GM18873 (cell line): ENCODE results near the gene PHLPP1.
"Not testable (repeated sequence)": the region's sequence is repeated elsewhere in the genome, so short reads cannot be mapped to it uniquely, and the experiment has no call there.

ENCODE experiments used
- ATAC-seq: cut with Tn5 transposase; IDR thresholded peaks from one replicate; pipeline ENCODE4 v1.9.1; 2021; ENCODE audit warnings: mild to moderate bottlenecking, moderate library complexity, moderate number of reproducible peaks; ENCODE audit not compliant: unreplicated experiment, low FRiP score

The PHLPP1 gene

DNA sequence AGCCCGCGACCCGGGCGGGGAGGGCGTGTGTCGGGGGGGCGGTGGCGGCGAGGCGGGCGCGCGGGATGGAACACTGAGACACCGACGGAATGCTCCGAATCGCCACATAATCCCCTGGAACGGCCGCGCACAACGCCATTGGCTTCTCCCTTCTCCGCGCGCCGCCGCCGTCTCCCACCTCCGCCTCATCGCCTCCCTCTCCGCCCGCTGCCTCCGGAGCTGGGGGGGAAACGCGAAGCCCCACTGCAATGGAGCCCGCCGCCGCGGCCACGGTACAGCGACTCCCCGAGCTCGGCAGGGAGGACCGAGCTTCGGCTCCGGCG is at the start of gene PHLPP1:
Gene PHLPP1 (plus strand): TSS at position 106 of the 323 bp plus-strand sequence. CDS start 143 bp downstream, at position 249.
- peak; percentile 2 for ATAC-seq

DNA sequence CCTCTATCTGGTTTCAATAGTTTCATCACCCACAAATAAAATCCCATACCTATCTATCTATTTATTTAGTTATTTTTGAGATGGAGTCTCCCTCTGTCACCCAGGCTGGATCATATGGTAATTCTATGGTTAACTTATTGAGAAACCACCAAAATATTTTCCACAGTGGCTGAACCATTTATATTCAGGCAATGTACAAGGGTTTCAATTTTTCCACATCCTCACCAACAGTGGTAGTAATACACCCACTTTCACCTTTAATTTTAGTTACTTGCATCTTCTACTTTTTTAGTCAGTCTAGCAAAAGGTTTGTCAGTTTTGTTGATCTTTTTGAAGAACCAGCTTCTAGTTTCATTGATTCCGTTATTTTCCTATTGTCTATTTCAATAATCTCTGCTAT is 46.1 kb upstream of the PHLPP1 start:
- no peak for ATAC-seq

DNA sequence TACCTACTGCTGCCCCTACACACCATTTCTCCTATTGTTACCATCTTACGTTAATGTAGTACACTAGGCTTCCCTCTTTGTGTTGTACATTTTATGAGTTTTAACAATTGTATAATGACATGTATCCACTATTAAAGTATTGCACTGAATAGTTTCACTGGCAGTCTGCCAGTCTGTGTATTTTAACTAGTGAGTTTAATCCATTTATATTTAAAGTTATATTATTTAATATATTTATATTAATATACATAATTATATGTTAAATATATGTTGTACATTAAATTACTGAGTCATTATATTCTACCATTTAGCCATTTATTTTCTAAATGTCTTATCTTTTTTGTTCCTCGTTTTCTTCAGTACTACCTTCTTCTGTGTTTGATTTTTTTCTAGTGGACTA is 44.8 kb upstream of the PHLPP1 start:
- ATAC-seq, result no peak

DNA sequence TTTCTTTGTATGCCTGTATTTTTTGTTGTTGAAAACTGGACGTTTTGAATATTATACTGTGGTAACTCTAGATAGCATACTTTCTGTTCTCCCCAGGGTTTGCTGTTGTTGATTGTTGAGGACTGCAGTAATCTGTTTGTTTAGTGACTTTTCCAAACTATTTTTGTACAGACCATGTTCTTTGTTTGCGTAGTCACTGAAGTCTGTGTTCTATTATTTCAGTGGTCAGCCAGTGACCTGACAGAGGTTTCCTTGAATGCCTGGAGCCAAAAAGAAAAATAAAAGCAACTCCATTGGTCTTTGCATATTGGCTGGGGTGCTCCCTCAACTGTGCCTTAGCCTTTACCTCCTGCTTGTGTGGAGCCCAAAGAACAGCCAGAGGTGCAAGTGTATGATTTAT is 42.7 kb upstream of the PHLPP1 start:
- ATAC-seq, result no peak

DNA sequence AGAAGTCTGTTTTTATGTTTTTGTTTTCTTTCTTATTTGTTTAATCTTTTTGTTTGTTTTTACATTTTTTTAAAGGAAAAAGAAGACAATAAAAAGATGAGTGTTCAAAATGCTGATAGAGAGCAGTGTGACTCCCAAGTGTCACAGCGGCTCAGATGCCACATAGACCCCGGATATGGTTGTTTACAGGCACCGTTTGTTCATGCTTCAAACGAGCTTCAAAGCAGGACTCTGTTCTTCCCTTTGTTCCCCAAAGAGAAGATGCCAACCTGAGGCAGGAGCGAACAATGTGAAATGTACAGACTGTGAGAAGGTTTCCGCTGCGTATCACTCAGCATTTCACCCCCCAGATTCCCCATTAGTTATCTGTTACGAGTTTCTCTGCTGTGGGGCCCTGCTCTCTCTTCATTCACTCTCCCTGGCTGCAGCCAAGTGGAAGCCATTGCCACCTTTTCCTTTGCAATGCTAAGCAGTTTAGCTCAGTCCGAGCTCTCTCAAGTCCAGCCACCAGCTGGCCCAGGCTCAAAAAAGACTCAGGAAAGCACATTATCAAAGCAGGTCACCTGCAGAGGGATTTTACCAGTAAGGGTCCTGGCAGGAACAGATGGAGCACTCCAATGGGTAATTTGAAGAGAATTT is 36.4 kb upstream of the PHLPP1 start:
- ATAC-seq, result no peak

DNA sequence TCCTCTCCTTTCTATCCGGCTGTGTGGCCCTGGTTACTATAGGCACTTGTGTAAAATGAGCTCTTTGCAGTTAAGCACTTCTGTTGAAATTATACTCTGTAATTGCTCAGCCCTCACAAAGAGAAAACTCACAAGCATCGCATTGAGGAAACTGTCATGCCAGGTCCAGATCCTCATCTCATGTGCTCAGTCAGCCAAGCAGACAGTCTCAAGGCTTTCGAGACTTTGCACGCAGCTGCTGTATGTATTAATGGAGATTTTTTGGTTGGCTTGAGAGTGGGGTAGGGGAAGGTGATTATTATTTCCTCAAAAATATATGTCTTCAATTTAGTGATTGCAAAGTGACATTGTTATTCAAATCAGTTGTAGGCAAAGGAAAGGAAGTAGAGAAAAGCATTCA is 33.0 kb upstream of the PHLPP1 start:
- ATAC-seq, result no peak

DNA sequence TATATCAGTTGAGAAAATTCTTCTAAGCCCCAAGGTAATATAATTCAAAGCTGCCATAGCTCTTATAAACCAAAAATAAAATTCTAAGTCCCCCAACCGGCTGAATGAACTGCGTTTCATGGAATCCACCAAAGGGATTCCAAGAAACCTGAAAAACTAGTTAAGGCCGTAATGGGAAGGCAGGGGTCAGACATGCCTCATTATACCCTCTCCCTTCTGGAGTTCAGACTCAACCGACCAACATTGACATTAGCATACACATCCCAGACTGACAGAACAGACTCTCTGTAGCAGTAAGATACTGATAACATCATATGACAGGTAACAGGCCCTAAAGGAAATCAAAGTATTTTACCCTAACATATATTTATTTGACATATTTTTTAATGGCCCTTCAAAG is 31.4 kb upstream of the PHLPP1 start:
- no peak for ATAC-seq

DNA sequence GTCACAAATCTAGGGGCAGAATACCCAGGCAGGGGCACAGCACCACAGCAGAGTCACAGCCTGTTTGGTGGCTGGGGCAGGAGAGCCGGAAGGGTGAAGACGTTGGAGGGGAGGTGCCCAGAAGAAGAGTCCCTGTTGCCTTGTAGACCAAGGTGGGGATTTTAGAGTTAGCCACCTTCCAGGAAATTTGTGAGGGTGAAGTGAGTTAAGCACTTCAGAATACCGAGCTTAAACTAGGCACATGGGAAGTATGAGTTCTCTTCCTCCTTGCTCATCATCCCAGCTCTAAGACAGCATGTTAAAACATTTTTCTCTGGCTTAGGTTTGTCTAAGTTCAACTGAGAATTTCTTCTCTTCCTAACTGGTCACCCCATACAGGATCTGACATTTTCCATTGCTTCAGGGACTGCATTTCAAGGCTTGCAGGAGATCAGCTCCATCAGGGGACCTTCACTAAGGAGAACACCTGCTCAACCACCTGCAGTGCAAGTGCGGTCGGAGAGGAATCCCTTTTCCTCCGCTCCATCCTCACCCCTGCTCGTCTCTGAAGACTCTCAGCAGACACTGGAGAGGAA is 26.5 kb upstream of the PHLPP1 start:
- no peak for ATAC-seq

DNA sequence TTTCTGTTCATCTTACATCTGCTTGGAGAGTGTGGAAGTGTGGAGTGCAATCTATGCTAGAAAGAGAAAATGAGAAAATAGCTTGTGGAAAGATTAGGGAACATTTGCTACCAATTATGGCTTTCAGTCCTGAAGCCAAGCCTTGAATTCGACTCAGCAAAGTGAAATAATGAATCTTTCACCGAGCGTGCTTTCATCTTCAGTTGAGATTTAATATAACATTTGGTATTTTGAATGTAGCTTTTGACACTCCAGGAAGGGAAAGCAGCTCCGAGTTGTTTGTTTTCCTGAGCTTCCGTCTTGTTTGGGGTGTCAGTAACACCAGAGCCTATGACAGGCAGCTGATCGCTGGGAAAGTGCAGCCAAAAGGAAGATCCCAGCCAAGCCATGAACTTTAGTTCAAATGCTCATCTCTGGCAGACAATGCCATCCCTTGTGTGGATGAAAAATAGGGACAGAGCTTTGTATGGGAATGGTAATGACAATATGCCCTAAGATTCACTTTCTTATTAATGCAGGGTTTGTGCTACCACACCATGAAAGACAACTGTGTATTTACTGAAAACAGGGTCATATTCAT is 25.0 kb upstream of the PHLPP1 start:
- no peak for ATAC-seq

DNA sequence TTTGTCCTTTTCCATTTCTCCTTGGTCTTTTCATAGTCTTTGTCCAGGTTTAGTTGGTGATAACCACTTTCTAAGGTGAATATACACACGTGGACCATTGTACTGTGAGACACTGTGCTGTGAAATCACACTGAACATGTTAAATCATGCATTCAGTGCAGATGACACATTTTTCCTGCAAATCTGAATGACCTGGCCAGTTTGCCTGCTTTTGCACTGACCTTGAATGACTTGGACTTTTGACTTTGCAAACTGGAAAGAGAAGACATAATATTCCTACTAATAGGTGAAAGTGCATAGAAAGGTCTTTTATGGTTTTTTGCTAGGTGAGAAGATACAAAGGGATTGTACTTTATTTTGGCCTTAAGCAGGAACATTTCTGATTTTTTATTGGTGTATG is 21.7 kb upstream of the PHLPP1 start:
- no peak for ATAC-seq

DNA sequence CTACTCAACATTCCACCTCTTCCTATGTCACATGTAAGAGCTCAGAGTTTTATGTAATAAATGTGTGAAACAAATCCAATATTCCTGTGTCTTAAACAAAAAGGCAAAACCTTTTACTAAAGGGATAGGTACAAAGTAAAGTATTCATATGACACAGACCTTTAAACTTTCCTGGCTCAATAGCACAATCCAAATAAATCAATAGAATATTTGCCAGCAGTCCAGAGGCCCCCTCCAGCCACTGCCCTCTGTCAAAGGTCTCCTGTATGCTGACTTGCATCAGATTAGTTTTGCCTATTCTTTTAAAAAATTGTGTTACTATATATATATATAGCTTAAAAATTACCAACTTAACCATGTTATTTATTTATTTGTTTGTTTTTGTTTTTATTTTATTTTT is 17.7 kb upstream of the PHLPP1 start:
- ATAC-seq, result no peak

DNA sequence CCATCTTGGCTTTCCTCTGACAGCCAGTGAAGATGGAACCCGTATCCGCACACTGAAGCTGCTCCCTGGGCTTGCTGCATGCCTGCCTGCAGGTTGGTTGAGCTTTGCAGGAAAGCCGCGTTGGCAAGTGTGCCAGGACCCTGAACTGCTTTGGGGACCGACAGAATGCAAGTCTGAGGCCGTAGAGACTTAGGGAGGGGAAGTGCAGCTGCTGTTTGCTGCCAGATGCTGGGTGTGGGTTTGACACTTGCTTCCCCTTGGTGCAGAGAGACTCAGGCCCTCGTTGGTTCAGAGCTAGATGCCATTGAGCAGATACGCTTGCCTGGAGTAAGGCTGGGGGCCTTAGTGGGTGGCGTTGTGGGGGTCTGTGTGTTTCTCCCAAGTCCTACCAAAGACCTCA is 13.1 kb upstream of the PHLPP1 start:
- ATAC-seq, result no peak

DNA sequence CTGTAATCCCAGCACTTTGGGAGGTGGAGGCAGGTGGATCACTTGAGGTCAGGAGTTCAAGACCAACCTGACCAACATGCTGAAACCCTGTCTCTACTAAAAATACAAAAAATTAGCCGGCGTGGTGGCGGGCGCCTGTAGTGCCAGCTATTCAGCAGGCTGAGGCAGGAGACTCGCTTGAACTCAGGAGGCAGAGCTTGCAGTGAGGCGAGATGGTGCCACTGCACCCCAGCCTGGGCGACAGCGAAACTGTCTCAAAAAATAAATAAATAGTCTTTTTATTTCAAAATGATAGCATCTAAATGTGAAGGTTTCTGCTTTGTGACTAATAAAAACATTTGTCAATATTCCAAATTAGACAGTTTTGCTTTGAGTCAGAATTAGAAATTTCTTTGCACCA is 8.5 kb upstream of the PHLPP1 start:
- ATAC-seq, result not testable (repeated sequence)

DNA sequence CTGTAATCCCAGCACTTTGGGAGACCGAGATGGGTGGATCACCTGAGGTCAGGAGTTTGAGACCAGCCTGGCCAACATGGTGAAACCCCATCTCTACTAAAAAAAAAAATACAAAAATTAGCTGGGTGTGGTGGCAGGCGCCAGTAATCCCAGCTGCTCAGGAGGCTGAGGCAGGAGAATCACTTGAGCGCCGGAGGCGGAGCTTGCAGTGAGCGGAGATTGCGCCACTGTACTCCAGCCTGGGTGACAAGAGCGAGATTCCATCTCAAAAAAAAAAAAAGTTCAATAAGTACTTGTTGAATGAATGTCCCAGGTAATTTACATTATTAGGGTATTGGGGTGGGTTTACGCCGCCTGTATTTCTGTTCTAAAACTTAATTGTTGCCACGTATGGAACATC is 5.4 kb upstream of the PHLPP1 start:
- not testable (repeated sequence) for ATAC-seq

DNA sequence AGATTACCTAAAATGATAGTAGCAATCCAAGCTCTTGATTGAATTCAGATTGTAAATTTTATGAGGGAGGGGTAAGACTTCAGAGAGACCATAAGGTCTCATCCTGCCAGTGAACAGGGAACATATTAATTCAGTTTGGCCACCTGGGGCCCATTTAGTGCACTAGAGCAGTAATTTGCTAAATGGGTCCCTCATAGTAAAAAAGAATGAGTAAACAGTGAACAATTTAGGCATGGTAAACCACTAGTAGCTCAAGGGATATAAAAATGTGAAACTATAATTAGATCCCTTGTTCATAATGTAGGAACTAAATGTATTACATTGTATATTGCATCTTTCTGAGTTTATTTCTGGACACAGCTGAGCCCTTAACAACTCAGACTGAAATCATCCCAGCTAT is 4.9 kb upstream of the PHLPP1 start:
- no peak for ATAC-seq

DNA sequence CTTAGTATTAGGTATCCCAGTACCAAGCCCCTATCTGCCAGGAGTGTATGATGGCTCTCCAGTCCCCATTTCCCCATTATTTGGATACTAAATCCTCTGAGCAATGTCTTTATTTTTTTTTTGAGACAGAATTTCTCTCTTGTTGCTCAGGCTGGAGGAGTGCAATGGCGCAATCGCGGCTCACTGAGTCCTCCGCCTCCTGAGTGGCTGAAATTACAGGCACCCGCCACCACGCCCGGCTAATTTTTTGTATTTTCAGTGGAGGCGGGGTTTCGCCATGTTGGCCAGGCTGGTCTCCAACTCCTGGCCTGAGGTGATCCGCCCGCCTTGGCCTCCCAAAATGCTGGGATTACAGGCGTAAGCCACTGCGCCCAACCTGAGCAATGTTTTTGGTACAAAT is 3.6 kb upstream of the PHLPP1 start:
- ATAC-seq, result no peak

DNA sequence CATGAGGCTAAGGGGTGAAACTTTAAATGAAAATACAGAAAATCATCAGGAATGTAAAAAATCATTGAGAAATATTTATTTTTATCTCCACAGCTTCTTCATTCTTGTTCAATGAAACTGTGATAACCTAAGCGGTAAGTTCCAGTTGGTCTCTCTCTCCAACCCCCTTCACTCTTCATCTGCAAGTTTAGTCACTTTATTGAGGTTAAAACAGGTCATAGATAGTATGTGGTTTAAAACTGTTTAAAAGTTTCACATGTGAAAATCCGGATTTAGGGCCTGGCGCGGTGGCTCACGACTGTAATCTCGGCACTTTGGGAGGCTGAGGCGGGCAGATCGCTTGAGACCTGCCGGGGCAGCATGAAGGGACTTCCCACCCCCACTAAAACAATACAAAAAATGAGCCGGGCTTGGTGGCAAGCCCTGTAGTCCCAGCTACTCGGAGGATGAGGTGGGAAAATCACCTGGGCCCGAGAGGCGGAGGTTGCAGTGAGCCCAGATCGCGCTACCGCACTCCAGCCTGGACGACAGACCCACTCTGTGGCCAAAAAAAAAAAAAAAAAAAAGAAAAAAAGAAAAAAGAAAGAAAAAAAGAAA is 1.6 kb upstream of the PHLPP1 start:
- ATAC-seq, result no peak

DNA sequence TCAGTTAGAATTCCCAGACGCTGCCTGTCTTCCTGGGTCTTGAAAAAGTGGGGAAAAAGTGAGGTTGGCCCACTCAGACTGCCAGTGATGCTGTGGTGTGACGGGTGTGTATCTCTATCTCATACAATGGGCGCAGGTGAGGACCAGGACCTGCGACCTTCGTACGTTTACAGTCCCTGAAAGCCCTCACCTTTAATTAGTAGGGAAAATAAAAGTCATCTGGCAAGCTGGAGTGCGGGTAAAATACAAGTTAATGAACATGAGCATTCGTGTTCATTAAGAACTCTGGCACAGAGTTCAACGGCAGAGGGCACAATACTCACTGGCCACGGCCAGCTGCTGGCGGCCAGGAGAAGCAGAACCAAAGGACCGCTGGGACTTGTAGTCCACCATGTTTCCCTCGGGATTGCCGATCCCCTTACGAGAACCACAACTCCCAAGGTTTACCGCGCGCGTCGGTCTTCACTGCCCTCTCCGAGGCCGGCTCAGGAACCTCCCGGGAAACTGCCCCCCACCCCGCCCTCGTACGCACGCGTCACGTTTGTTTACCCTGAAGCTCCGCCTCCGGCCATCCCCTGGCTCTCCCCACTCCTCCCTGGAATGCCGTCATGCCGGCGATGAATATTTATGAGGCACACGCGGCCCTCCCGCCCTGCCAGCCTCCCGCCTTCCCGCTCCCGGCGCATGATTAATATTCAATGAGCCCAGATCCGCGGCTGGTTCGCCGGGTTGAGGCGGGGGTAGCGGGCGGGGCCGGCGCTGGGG is 488 bp upstream of the PHLPP1 start:
- ATAC-seq, result peak; percentile 71

DNA sequence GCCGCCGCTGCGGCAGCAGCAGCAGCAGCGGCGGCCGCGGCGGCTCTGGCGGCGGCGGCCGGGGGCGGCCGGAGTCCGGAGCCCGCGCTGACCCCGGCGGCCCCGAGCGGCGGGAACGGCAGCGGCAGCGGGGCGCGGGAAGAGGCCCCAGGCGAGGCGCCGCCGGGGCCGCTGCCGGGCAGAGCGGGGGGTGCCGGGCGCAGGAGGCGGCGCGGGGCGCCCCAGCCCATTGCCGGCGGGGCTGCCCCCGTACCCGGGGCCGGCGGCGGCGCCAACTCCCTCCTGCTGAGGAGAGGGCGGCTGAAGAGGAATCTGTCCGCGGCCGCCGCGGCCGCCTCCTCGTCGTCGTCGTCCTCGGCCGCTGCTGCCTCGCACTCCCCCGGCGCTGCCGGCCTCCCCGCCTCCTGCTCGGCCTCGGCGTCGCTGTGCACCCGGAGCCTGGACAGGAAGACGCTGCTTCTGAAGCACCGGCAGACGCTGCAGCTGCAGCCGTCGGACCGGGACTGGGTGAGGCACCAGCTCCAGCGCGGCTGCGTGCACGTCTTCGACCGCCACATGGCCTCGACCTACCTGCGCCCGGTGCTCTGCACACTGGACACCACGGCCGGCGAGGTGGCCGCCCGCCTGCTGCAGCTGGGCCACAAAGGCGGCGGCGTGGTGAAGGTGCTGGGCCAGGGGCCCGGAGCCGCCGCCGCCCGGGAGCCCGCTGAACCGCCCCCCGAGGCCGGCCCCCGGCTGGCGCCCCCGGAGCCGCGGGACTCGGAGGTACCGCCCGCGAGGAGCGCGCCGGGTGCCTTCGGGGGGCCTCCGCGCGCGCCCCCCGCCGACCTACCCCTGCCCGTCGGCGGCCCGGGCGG is 646 bp downstream of the PHLPP1 start:
- no peak for ATAC-seq

DNA sequence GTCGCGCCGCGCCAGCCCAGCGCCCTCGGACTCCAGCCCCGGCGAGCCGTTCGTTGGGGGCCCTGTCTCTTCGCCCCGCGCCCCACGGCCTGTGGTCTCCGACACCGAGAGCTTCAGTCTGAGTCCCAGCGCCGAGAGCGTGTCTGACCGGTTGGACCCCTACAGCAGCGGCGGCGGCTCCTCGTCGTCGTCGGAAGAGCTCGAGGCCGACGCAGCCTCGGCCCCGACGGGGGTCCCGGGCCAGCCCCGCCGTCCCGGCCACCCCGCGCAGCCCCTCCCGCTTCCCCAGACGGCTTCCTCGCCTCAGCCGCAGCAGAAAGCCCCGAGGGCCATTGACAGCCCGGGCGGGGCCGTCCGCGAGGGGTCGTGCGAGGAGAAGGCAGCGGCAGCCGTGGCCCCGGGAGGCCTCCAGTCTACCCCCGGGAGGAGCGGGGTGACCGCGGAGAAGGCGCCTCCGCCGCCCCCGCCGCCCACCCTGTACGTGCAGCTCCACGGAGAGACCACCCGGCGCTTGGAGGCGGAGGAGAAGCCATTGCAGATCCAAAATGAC is 1.4 kb downstream of the PHLPP1 start:
- no peak for ATAC-seq
